Activated T-cell treated with anti-CD3 and anti-CD28 coated beads, Interleukin-2, amount 50 U/mL, for 24 hours (primary cell): Measurements from ENCODE around the gene IFITM1.
"Not testable (repeated sequence)": the region's sequence is repeated elsewhere in the genome, so short reads cannot be mapped to it uniquely, and the experiment has no call there.

Source experiments
- DNase-seq: peaks from one replicate; pipeline ENCODE4 v3.0.0-alpha.2; 2020
- H3K27ac Mint-ChIP-seq: 2 replicates; pipeline ENCODE4 v1.8.0; 2020; ENCODE audit warnings: mild to moderate bottlenecking, mixed read lengths
- H3K27me3 Mint-ChIP-seq: 2 replicates; pipeline ENCODE4 v1.8.0; 2020; ENCODE audit warnings: mixed read lengths
- H3K36me3 Mint-ChIP-seq: 2 replicates; pipeline ENCODE4 v1.8.0; 2020; ENCODE audit warnings: low read depth, mixed read lengths
- H3K4me1 Mint-ChIP-seq: 2 replicates; pipeline ENCODE4 v1.8.0; 2020; ENCODE audit warnings: low read depth, mixed read lengths
- H3K4me3 Mint-ChIP-seq: 2 replicates; pipeline ENCODE4 v1.8.0; 2020; ENCODE audit warnings: mild to moderate bottlenecking, moderate library complexity, mixed read lengths
- H3K9me3 Mint-ChIP-seq: 2 replicates; pipeline ENCODE4 v1.8.0; 2020; ENCODE audit warnings: mixed read lengths

The IFITM1 gene

DNA sequence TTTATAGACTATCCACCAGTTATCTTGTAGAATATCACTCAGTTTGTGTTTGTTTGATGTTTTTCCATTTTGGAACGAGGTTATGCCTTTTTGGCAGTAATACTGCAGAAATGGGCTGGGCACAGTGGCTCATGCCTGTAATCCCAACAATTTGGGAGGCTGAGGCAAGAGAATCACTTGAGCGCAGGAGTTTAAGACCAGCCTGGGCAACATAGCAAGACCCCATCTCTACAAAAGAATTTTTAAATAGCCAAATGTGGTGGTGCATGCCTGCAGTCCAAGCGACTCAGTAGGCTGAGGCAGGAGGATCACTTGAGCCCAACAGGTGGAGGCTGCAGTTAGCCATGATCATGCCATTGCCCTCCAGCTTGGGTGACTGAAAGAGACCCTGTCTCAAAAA is 32.7 kb downstream of the IFITM1 start:
- H3K36me3 Mint-ChIP-seq, result no peaks in the 10 kb centered on the region
- no peak for DNase-seq
- H3K4me3 Mint-ChIP-seq, result no peak overlapping the region
- H3K4me1 Mint-ChIP-seq, result peaks cover 17% of the 10 kb centered on the region
- no peak overlapping the region for H3K27ac Mint-ChIP-seq
- no peaks in the 10 kb centered on the region for H3K9me3 Mint-ChIP-seq
- no peaks in the 10 kb centered on the region for H3K27me3 Mint-ChIP-seq

DNA sequence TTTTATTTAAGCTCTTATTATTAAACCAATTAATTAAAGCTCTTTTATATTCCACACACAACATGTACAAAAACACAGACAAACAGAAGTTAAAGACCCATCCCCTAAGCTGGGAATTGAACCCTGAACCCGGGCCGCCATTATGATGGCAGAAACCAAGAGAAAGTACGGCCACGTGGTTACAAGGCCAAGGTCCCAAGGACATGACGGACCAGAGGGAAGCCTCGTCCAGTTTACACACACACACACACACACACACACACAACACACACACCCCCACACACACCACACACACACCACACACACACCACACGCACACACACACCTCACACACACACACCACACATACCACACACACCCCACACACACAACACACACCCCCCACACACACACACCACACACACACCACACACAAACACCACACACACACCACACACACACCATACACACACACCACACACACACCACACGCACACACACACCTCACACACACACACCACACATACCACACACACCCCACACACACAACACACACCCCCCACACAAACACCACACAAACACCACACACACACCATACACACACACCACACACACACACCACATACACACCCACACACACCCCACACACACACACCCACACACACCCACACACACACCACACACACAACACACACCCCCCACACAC is 35.6 kb downstream of the IFITM1 start:
- not testable (repeated sequence) for H3K27ac Mint-ChIP-seq, H3K27me3 Mint-ChIP-seq, H3K4me3 Mint-ChIP-seq, H3K36me3 Mint-ChIP-seq, H3K9me3 Mint-ChIP-seq
- peak; percentile 15 for DNase-seq
- H3K4me1 Mint-ChIP-seq, result peaks cover 32% of the 10 kb centered on the region

DNA sequence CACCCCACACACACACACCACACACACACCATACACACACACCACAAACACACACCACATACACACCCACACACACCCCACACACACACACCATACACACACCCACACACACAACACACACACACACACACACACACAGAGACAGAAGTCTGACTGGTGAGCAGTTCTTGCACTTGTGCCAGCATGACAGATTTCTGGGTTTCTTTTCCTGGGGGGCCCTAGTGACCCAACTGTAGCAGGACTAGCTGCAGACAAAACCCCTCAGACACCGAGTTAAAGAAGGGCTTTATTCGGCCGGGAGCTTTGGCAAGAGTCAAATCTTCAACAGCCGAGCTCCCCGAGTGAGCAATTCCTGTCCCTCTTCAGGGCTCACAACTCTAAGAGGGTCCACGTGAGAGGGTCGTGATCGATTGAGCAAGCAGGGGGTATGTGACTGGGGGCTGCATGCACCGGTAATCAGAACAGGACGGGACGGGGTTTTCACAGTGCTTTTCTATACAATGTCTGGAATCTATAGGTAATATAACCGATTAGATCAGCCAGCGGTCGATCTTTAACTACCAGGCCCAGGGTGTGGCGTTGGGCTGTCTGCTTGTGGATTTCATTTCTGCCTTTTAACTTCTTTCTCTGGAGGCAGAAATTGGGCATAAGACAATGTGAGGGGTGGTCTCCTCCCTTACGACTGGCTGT is 36.3 kb downstream of the IFITM1 start:
- H3K4me3 Mint-ChIP-seq, H3K9me3 Mint-ChIP-seq, H3K27me3 Mint-ChIP-seq, H3K27ac Mint-ChIP-seq, H3K36me3 Mint-ChIP-seq: not testable (repeated sequence)
- peak; percentile 25 for DNase-seq
- H3K4me1 Mint-ChIP-seq, result peaks cover 37% of the 10 kb centered on the region

DNA sequence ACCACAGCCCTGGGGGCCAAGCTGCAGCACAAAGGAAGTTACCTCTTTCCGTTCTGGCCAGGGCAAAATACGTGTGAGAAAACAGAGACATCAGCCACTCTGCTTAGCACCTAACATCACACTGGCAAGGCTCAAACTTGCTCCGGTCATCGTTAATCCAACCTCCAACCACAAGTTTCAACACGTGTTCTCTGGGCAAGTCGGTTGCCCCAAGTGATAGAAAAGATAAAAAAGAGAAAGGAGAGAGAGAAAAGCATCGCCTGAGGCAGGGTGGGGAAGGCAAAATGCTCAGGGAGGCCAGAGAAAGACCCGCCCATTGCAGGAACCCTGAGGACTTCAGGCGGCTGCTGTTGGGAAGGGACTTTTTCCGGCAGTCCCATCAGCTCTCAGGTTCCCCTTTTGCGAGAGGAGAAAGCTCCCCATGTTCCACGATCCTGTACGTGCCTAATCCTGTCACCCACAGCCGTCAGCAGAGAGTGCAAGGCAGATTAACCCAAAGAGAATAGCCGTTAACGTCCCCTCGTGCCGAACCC is 36.9 kb downstream of the IFITM1 start:
- peak; percentile 29 for DNase-seq
- H3K27ac Mint-ChIP-seq, result peak overlapping the region; percentile 42
- peaks cover 4% of the 10 kb centered on the region for H3K36me3 Mint-ChIP-seq
- H3K9me3 Mint-ChIP-seq, result no peaks in the 10 kb centered on the region
- H3K4me1 Mint-ChIP-seq, result peaks cover 41% of the 10 kb centered on the region
- no peaks in the 10 kb centered on the region for H3K27me3 Mint-ChIP-seq
- H3K4me3 Mint-ChIP-seq, result no peak overlapping the region

DNA sequence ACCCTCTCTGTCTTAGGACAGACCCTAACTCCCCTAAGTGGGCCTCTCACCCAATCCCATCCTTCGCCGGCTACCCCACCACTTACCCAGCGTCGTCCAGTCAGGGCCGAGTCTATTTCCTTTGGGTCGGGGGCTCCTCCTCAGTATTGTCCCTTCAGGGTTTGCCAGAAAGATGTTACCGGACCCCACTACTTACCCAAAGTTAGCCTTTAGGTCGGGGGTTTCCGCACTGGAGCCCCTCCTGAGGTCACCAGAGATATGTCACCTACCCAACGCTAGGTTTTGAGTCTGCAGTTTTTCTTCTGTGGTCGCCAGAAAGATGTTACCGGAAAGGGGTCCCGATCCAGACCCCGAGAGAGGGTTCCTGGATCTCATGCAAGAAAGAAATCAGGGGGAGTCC is 37.6 kb downstream of the IFITM1 start:
- DNase-seq, result peak; percentile 27
- peaks cover 4% of the 10 kb centered on the region for H3K36me3 Mint-ChIP-seq
- H3K27me3 Mint-ChIP-seq, result no peaks in the 10 kb centered on the region
- no peaks in the 10 kb centered on the region for H3K9me3 Mint-ChIP-seq
- no peak overlapping the region for H3K27ac Mint-ChIP-seq
- peaks cover 41% of the 10 kb centered on the region for H3K4me1 Mint-ChIP-seq
- no peak overlapping the region for H3K4me3 Mint-ChIP-seq

DNA sequence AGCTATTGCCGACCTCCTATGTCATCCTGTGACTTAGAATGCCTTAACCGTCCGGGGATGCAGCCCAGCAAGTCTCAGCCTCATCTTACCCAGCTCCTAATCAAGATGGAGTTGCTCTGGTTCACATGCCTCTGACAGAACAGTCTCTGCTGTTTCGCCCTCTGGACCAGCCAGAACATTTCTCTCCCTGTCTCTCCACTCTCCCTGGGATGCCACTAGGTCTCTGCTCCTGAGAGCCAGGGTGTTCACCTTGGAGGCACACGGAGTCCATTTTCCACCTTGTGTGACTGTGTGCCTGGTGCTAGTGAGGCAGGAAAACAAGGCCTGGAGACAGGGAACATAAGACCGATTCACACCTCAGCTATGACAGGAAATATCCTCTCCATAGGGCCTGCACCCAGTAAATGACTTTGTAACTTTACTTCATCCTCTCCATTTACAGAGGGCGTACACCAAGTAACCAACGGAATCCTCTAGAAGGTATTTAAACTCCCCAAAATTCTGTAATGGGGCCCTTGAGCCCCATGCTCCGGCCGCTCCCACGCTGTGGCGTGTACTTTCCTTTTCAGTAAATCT is 38.7 kb downstream of the IFITM1 start:
- H3K4me1 Mint-ChIP-seq, result peaks cover 41% of the 10 kb centered on the region
- H3K27ac Mint-ChIP-seq, result peak overlapping the region; percentile 38

DNA sequence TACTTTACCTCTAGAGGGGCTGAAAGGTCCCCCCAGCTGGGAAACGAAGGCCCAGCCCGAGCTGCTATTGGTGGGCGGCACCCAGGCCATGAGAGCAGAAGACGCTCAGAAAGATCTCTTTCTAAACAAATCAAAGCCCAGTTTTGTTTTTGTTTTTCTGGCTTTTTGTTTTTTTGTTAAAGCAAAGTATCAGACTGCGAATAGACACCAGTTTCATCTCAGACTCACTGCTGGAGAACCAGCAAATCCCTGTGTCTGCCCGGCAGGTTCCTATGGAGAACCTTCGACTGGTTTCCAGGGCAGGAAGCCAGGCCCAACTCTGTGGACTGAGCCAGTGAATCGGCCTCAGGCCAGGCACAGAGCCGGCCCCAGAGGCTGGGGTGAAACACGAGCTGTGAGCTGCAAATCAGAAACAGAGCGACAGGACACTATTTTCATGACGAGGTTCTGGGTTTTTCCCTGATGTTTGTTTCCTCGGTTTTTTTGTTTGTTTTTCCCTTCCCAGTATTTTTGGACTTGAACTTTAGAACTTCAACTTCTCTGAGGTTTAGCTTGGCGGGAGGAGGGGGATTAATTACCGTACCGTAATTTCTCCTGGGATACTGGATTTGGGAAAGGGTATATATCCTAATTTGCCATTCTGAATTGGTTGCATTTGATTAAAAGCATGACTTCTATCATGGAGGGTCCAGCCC is 39.5 kb downstream of the IFITM1 start:
- Mint-ChIP-seq H3K27ac (peak overlapping the region; percentile 38), H3K4me1 (peaks cover 41% of the 10 kb centered on the region), H3K4me3 (no peak overlapping the region), H3K9me3 (no peaks in the 10 kb centered on the region), H3K27me3 (no peaks in the 10 kb centered on the region), H3K36me3 (peaks cover 4% of the 10 kb centered on the region)
- no peak for DNase-seq

More for the DNA sequence above, 38.7 kb downstream of the IFITM1 start:
- no peaks in the 10 kb centered on the region for H3K27me3 Mint-ChIP-seq
- peaks cover 4% of the 10 kb centered on the region for H3K36me3 Mint-ChIP-seq
- DNase-seq, result no peak
- no peak overlapping the region for H3K4me3 Mint-ChIP-seq
- no peaks in the 10 kb centered on the region for H3K9me3 Mint-ChIP-seq

DNA sequence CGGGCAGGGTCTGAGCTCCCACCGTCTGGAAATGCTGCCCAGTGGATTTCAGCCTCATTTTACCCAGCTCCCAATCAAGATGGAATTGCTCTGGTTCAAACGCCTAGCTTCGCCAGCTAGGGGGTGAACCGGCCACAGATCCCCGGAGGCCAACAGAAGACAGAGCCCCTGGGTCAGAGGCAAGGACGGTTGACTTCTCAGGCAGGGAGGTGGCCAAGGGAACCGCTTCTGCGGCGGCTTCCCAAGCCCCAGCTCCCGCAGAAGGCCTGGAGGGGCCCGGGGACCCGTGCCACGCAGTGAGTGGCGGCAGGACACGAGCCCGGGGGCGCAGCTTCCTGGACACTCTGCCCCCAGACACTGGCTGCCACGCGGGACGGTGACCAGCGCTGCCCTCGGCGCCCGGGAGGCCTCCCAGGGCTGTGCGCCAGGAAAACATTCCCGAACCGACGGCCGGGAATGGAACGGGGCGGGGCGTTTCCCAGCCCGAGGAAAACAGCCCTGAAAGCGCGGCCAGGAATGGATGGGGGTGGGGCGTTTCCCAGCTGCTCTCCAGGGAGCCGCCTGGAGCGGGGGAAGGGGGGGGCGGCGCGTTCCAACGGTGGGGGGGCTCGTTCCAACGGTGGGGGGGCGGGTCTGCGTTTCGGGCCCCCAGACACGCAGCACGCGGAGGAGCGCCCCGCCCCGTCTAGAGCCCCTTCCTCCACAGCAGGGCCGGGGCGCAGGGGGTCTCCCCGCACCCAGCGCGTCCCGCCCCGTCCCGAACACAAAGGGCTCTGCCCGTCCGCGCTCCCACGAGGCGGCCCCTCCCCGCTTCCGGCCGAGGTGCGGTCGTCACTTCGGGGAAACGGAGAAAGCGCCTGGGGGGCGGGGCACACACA is 42.0 kb downstream of the IFITM1 start:
- peak; percentile 91 for DNase-seq
- H3K36me3 Mint-ChIP-seq, result peaks cover 4% of the 10 kb centered on the region
- H3K4me1 Mint-ChIP-seq, result peaks cover 43% of the 10 kb centered on the region
- H3K27ac Mint-ChIP-seq, result no peak overlapping the region
- H3K4me3 Mint-ChIP-seq, result peak overlapping the region; percentile 85
- no peaks in the 10 kb centered on the region for H3K27me3 Mint-ChIP-seq
- no peaks in the 10 kb centered on the region for H3K9me3 Mint-ChIP-seq

DNA sequence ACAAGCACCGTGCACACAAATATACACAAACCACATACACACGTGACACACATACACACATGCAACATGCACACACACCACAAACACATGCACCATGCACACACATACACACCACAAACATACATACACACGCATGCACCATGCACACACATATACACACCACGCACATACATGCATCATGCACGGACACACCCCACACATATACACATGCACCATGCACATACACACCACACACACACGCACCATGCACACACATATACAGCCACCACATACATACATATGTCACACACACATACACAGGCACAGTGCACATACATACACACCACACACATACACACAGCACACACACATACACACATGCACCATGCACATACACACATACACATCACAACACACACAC is 42.8 kb downstream of the IFITM1 start:
- Mint-ChIP-seq H3K36me3 (peaks cover 4% of the 10 kb centered on the region), H3K27ac (no peak overlapping the region), H3K27me3 (no peaks in the 10 kb centered on the region), H3K9me3 (no peaks in the 10 kb centered on the region), H3K4me1 (peaks cover 35% of the 10 kb centered on the region), H3K4me3 (no peak overlapping the region)
- no peak for DNase-seq

DNA sequence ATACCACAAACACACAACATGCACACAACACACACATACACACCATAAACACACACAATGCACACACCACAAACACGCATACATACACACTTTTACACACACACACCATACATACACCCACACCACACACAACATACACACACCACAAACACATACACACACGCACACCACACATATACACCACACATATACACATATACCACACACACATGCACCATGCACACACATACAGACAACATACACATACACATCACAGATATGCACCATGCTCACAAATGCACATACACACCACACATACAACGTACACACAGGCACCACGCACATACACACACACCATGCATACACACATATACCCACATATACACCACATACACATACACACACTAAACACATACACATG is 43.7 kb downstream of the IFITM1 start:
- no peak for DNase-seq
- Mint-ChIP-seq H3K4me1 (peaks cover 31% of the 10 kb centered on the region), H3K36me3 (peaks cover 4% of the 10 kb centered on the region), H3K27me3 (no peaks in the 10 kb centered on the region), H3K9me3 (no peaks in the 10 kb centered on the region), H3K4me3 (no peak overlapping the region), H3K27ac (no peak overlapping the region)

DNA sequence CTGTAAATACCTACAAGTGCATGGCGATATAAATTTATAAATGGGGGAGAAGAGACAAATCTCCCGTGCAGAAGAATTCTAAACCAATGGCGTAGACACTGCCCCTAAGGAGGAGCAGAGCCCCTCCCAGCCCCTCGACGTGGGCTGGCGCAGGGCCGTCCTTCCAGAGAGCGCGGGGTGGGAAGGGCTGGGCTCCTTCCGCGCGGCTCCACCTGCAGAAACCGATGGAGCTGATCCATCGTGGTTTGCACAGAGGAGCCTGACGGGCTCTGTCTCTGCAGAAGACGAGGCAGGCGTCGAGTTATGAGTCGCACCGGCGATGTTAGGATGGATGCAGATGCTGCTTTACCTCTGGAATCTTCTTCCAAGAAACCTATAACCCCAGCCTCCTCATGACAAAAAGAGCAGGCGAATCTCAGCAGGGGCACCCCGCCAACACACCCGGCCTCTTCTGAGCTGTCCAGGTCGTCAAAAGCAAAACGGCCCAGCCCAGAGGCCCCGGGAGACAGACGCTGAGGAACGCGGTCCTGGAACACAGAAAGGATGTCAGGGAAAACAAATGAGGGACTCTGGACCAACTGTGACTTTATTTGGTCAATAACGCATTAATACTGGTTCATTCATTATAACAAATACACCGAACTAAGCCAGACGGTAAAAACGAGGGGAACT is 44.4 kb downstream of the IFITM1 start:
- H3K27me3 Mint-ChIP-seq, result no peaks in the 10 kb centered on the region
- DNase-seq, result no peak
- H3K9me3 Mint-ChIP-seq, result no peaks in the 10 kb centered on the region
- H3K4me1 Mint-ChIP-seq, result peaks cover 24% of the 10 kb centered on the region
- no peak overlapping the region for H3K27ac Mint-ChIP-seq
- H3K36me3 Mint-ChIP-seq, result peaks cover 4% of the 10 kb centered on the region
- H3K4me3 Mint-ChIP-seq, result no peak overlapping the region

DNA sequence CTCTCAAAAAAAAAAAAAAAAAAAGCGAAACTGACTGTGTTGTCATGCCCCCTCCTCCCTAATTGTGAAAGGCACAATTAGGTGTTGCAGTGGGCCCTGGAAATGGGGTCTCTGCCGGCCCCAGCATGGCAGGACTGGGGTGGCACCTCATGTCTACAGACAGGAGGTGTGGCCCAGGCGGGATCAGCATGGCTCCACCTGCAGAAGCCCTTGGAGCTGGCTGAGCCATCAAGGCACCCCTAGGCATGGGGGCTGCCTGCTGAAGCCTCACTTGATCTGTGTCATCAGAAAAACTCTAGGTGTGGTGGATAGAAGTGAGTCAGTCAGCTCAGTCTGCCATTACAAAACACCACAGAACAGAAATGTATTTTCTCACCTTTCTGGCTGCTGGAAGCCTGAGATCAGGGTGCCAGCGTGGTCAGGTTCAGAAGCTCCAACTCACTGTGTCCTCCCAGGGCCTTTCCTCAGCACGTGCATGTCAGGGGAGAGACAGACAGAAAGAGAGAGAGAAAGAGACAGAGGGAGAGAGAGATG is 45.4 kb downstream of the IFITM1 start:
- DNase-seq, result no peak
- peak overlapping the region; percentile 57 for H3K27ac Mint-ChIP-seq

More for the DNA sequence above, 45.4 kb downstream of the IFITM1 start:
- H3K36me3 Mint-ChIP-seq, result peaks cover 4% of the 10 kb centered on the region
- no peaks in the 10 kb centered on the region for H3K9me3 Mint-ChIP-seq
- peaks cover 17% of the 10 kb centered on the region for H3K4me1 Mint-ChIP-seq
- no peaks in the 10 kb centered on the region for H3K27me3 Mint-ChIP-seq
- no peak overlapping the region for H3K4me3 Mint-ChIP-seq
